ENCODE results near the gene BAZ2A.

GRCh38 chr12:56571121-56571520, 59.0 kb downstream of the BAZ2A start:
- TF ChIP-seq CTCF (IDR thresholded peaks at IDR 0.05): no peak
- TF ChIP-seq POLR2A (IDR thresholded peaks at IDR 0.05): no peak

All from lower leg skin (tissue), 3 donors.